ENCODE data around the gene AFG1L.

DNA sequence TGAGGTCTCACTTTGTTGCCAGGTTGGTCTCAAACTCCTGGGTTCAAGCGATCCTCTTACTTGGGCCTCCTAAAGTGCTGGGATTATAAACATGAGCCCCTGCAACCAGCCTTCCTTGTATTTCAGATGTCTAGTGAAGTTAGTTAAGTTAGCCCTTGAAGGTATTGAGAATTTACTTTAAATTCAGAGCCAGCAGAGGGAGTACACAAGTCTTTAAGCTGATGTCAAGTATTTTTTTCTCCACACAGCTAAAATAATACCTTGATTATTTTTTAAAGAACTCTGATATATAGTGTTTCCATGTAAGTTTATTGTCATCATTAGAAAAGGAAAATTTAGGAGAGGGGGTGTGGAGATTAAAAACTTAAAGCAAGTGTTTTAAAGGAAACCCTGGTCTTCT lies 275.7 kb downstream of the AFG1L start:
- TF ChIP-seq EZH2 (IDR thresholded peaks at IDR 0.05), result no peak
- TF ChIP-seq POLR2AphosphoS5 (IDR thresholded peaks at IDR 0.05; ENCODE audit: borderline replicate concordance, low read depth, low read length), result no peak
- TF ChIP-seq FOXP2 (optimal IDR thresholded peaks at IDR 0.05; ENCODE audit: control extremely low read depth, extremely low read length, insufficient read depth), result no peak
